ENCODE results near the gene GALNT6. TPM values are rescaled to one million over a fixed set of nuclear protein-coding genes. Genes with fewer than 3 reads are reported as not detected.

GALNT6 gene
- total and polyA plus RNA-seq, 9 of the 15 experiments (the other 6 are each of a cell fraction or from before 2014, with no cell fraction given): 1.5 to 8.6 (median 5.1) TPM

DNA sequence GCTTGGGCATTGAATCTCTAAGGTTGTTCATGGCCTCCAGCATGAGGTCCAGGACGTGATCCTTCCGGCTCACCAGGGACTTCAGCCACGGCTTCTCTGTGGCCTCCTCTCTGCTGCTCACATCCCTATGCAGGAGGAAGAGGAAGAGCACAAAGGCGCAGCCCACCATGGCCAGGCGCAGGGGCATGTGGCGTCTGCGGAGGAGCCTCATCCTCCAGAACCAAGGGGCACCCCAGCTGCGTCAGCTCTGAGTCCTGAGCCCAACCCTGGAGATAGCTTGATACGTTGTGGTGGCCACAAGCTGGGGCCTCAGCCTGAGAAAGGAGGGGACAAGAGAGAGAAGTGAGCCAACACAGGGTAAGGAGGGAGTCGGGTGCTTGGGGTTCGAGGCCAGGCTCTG, 11.6 kb downstream of the GALNT6 start:
- H2AFZ ChIP-seq (ENCODE audit: low read depth, low read length): no peak overlapping the region
- no peaks in the 10 kb centered on the region; the same call in 1 of the 2 replicates for H4K20me1 ChIP-seq (replicated peaks; ENCODE audit: control insufficient read depth, insufficient read depth, low read length)
- H3K36me3 ChIP-seq (ENCODE audit: control insufficient read depth, insufficient read depth, low read length): no peaks in the 10 kb centered on the region
- H3K4me3 ChIP-seq: no peak overlapping the region
- WGBS (ENCODE audit: insufficient coverage, low coverage, missing lambda C conversion rate): 55% methylated on average over 10 of the region's 11 CpGs
- intact Hi-C loops (cut with micrococcal nuclease) (no loop called here), in situ Hi-C loops (cut with MboI) (no loop called here)
- POLR2A ChIA-PET: interaction anchor here (1.8 kb wide), 1 partner anchor 9 kb away, joined by 7 read pairs; no protein-coding TSS in a partner anchor
- CTCF ChIA-PET (ENCODE audit: low intra/inter-chr PET ratio): no interaction called here
- H3K79me2 ChIP-seq (ENCODE audit: control insufficient read depth, insufficient read depth, low read length): no peaks in the 10 kb centered on the region
- no peaks in the 10 kb centered on the region for H3K27me3 ChIP-seq (ENCODE audit: control insufficient read depth in 2 of 2, insufficient read depth in 2 of 2, low read length in 2 of 2)
- no peaks in the 10 kb centered on the region for H3K9me3 ChIP-seq (replicated peaks; ENCODE audit: control insufficient read depth, insufficient read depth, low read depth, low read length)
- DNase-seq (ENCODE audit: extremely low read depth in 1 of 4, low spot score in 3 of 4) (no peak), FAIRE-seq (no peak), ATAC-seq (no peak)
- H3K4me1 ChIP-seq (replicated peaks in 1 of 2; ENCODE audit: control insufficient read depth in 2 of 2, insufficient read depth in 2 of 2, low read length in 2 of 2): peaks cover 3% of the 10 kb centered on the region in 2 experiments; a peak in 2 of 5 replicates
- no peak overlapping the region for H3K27ac ChIP-seq (ENCODE audit: extremely low read depth, low read depth, low read length)
- no peak overlapping the region for H3K4me2 ChIP-seq (ENCODE audit: insufficient read depth, low read length)
- H3K9me1 ChIP-seq (ENCODE audit: control insufficient read depth, insufficient read depth, low read length): no peaks in the 10 kb centered on the region
- TF ChIP-seq EZH2 (IDR thresholded peaks at IDR 0.05; ENCODE audit: borderline replicate concordance, low read depth, low read length) (no peak), BACH1 (tag; IDR thresholded peaks at IDR 0.05) (no peak), CHD1 (IDR thresholded peaks at IDR 0.05; ENCODE audit: low read length) (no peak), TBP (optimal IDR thresholded peaks at IDR 0.05; ENCODE audit: low read depth, low read length) (no peak), MIER1 (IDR thresholded peaks at IDR 0.05; ENCODE audit: low read depth) (no peak)
- TF ChIP-seq, protein P1, sequence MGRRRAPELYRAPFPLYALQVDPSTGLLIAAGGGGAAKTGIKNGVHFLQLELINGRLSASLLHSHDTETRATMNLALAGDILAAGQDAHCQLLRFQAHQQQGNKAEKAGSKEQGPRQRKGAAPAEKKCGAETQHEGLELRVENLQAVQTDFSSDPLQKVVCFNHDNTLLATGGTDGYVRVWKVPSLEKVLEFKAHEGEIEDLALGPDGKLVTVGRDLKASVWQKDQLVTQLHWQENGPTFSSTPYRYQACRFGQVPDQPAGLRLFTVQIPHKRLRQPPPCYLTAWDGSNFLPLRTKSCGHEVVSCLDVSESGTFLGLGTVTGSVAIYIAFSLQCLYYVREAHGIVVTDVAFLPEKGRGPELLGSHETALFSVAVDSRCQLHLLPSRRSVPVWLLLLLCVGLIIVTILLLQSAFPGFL (CRISPR knock-in tag; IDR thresholded peaks at IDR 0.05): no peak
- BruUV-seq (replicated peaks): no TSS peak
- no peak overlapping the region for H3K9ac ChIP-seq (ENCODE audit: insufficient read depth in 1 of 2, low read depth in 2 of 2, low read length in 2 of 2)
